Activated CD4-positive, CD25-positive, alpha-beta regulatory T cell (primary cell): ENCODE measurements around the gene SLC41A3.
"Not testable (repeated sequence)": the region's sequence is repeated elsewhere in the genome, so short reads cannot be mapped to it uniquely, and the experiment has no call there.

Experiments
- DNase-seq, 4 experiments: peaks; one replicate each; lab custom pipeline; 2025; lab: John Stamatoyannopoulos, UW

The SLC41A3 gene

GRCh38 chr3:126025862-126026261 lies 58.1 kb downstream of the SLC41A3 start:
- no peak for DNase-seq

DNA sequence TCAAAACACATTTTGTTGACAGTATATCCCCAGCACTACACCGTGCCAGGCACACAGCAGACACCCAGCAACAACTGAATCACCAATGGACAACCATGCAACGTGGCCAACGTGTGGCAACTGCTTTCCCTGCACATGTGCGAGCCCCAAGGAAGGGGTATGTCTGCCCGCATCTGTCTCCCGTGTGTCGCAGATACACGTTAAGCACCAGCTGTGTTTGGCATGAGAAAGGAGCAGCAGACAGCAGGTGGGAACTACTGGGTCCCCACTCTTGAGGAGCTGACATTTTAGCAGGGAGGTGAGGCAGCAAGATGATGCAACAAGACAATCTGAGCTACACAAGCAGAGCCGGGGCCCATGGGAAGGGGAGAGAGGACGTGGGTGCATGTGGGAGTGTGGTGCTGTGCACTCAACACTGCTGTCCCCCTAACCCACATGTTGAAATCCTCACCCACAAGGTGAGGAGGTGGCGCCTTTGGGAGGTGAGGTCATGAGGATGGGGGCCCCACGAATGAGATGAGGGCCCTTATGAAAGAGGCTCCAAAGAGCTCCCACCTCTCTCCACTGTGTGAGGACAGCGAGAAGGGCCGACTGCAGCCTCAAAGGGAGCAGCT lies 58.7 kb downstream of the SLC41A3 start:
- no peak for DNase-seq

- no peak for DNase-seq
Measured at GRCh38 chr3:126024049-126024854, 59.7 kb downstream of the SLC41A3 start.

DNA sequence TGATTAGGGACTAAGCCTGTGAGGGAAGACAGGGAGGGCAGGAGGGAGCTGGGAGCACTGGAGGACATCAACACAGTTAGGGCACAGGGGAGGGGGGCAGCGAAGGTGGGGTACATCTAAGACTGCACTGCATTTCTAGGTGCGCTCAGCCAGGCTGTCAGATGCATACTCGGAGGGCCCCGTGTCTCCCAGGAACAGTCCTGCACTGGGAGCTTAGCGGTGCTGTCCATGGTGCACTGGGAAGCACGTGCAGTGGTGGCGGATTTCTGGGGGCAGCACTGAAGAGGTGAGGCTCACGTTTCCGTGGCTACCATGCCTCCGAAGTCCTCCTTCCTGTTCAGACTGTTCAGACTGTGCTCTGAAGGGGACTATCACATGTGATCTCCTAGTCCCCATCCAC lies 60.5 kb downstream of the SLC41A3 start:
- DNase-seq: no peak

- DNase-seq: no peak
Measured at GRCh38 chr3:126022741-126023359, 61.1 kb downstream of the SLC41A3 start.

DNA sequence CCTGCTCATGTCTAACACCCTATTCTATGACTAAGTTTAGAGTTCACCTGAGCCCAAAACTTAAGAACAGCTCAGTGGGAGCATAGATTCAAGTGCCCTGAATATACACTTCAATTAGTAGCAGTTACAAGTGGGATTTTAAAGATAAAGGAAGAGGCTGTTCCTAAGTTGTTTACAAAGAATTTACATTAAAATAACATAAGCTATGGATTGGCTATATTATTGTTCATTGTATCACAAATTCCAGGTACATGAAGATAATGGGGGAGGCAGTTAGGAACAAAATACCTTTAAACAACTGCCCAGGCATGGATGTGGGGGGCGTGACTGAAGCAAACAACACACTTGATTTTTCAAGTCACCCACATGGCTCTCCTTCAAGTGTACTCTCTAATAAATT lies 62.2 kb downstream of the SLC41A3 start:
- no peak for DNase-seq

DNA sequence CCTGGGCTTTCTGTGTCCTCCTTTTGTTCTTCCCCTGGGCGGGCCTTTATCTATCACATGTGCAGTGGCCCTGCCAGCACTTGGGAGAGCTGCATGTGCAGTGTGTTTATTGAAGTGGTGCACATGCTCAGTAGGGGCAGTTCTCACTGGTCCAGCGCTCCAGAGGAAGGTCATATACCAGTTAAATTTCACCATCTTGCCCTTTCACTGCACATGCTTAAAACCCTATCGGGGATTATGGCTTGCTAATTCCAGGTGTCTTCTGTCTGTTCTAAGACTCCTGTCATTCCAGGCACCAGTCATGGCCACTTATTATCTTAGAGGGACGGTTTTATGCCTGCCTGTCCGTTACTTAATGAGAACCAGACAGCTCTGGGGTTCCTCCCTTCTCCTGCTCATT lies 62.7 kb downstream of the SLC41A3 start:
- no peak for DNase-seq

DNA sequence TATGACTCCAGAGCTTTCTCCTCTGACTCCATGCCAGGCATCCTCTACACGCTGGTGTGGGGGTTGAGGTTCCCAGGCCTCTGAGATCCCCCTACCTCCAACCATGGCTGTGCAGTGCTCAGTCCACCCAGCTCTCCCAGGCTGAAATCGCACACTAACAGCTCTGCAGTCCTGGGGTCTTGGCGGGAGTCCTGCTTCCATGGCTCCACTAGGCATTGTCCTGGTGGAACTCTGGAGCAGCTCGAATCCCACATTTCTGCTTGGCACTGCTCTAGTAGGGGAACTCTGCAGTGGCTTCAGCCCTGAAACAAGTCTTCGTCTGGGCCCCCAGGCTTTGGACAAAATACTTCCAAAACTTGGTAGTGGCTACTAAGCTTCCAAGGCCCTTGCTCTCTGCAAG lies 64.2 kb downstream of the SLC41A3 start:
- no peak for DNase-seq

GRCh38 chr3:126018995-126019394 lies 64.9 kb downstream of the SLC41A3 start:
- no peak for DNase-seq

- DNase-seq: no peak
Measured at GRCh38 chr3:126018545-126018944, 65.4 kb downstream of the SLC41A3 start.

DNA sequence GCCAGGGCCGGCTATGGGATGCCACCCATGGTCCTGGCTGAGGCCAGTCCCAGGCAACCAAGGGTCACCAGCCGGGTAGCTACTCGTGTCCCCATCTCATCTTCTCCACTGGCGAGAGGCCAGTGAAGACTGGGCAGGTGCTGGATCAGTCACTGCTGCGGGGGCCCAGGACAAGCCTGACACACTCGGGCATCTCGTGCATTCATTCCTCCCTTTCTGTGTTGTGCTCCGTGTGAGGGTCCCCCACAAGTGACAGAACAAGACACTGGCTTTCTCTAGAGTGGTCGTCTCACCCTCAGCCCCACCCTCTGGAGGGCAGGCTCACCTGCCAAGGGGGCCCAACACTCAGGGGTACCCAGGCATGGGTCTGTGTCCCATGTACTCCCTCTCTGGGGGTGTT lies 66.6 kb downstream of the SLC41A3 start:
- no peak for DNase-seq

DNA sequence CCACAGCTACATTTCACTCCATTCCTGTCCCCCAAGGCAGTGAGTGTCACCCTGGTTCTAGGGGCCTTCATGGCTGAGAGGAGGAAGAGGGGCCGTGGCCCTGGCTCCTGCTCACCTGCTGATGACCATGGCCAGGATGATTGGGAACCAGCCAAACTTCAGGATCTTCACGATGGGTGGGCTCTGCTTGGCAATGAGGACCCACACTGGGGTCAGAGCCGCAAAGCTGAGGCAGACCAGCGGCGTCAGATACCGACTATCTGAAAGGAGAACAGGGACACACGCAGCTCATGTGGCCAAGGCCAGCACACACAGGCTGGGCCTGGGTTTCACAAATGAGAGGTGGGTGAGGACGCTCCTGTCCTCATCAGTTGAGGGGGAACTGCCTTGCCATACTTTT lies 67.3 kb downstream of the SLC41A3 start:
- no peak for DNase-seq

DNA sequence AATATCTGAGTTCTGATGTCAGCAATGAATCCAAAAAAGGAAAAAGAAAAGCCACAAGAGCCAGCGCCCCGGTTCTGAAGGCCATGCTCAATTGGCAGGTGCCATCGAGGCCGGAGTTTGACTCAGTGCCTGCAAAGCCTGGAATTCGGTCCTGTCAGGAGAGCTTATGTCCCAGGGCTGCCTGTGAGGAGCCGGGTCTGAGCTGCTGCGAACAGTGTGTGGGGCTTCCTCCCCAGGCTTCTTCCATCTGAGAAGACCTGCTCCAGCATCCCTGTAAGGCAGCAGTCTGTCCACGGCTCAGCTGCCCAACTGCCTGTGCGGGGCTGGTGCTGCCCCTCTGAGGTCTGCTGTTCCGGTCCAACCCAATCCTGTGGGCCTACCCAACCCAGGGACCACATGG lies 68.8 kb downstream of the SLC41A3 start:
- no peak for DNase-seq

DNA sequence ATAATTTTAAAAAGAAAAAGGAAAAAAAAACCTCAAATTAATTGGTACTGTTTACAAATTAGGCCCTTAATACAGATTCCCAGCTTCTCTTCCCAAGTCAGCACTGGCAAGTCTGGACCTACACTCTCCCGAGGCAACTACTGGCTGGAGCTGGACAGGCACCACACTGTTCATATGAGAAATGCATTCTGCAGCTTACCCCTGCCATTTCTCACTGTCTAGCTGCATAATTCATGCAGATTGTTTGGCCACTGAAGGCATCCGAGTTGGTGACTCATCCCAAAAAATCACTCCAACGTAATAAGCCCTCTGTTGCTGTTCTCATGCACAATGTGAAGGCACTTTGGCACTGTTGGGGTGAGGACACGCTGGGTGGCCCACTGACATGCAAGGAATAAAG lies 69.7 kb downstream of the SLC41A3 start:
- no peak for DNase-seq

GRCh38 chr3:126013751-126014156 lies 70.2 kb downstream of the SLC41A3 start:
- DNase-seq: no peak

- DNase-seq: no peak
Measured at GRCh38 chr3:126009181-126009580, 74.7 kb downstream of the SLC41A3 start.

DNA sequence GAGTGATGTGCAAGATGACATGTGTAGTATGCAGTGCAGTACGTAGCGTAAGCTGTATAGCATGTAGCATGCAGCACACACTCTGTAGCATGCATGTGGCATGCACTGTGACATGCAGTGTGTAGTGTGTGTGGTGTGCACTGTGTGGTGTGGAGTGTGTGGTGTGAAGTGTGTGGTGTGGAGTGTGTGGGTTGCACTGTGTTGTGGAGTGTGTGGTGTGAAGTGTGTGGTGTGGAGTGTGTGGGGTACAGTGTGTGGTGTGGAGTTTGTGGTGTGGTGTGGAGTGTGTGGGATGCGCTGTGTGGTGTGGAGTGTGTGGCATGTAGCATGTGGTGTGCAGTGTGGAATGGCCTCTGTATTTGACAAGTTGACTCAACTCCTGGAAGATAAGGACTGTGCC lies 75.7 kb downstream of the SLC41A3 start:
- no peak for DNase-seq

- DNase-seq: no peak
Measured at GRCh38 chr3:126005951-126006350, 78.0 kb downstream of the SLC41A3 start.

GRCh38 chr3:126004692-126005091 lies 79.2 kb downstream of the SLC41A3 start:
- DNase-seq: no peak

GRCh38 chr3:126004217-126004616 lies 79.7 kb downstream of the SLC41A3 start:
- no peak for DNase-seq

- DNase-seq: no peak
Measured at GRCh38 chr3:126003447-126004190, 80.3 kb downstream of the SLC41A3 start.

DNA sequence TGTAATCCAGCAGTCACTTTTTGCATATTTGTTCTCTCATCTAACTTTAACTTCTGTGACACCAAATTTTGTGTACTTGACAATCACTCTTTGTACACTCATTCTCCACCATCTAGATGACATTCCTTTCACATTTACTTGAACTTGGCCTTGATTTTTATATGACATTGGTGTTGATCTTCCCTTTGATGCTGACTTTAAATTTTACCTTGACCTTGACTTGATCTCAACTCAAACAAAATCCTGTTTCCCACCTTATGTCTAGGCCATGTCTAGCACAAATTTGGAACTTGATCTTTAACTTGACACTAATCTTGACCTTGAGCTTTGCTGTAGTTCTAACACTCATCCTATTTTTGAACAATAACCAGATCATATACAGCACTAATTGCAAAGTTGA lies 81.7 kb downstream of the SLC41A3 start:
- no peak for DNase-seq

GRCh38 chr3:125996751-125997150 lies 87.2 kb downstream of the SLC41A3 start:
- DNase-seq: not testable (repeated sequence)
